ENCODE results near the gene MED22.
"Not testable (repeated sequence)": the region's sequence is repeated elsewhere in the genome, so short reads cannot be mapped to it uniquely, and the experiment has no call there.

DNA sequence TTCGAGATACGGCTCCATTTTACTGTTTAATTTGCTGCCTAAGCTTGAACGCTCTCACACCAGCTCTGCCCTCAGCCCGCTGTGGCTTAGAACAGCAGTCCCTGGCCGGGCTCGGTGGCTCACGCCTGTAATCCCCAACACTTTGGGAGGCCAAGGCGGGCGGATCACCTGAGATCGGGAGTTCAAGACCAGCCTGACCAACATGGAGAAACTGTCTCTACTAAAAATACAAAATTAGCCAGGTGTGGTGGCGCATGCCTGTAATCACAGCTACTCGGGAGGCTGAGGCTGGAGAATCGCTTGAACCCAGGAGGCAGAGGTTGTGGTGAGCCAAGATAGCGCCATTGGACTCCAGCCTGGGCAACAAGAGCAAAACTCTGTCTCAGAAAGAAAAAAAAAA is 29.3 kb upstream of the MED22 start:
- TF ChIP-seq, protein P1, sequence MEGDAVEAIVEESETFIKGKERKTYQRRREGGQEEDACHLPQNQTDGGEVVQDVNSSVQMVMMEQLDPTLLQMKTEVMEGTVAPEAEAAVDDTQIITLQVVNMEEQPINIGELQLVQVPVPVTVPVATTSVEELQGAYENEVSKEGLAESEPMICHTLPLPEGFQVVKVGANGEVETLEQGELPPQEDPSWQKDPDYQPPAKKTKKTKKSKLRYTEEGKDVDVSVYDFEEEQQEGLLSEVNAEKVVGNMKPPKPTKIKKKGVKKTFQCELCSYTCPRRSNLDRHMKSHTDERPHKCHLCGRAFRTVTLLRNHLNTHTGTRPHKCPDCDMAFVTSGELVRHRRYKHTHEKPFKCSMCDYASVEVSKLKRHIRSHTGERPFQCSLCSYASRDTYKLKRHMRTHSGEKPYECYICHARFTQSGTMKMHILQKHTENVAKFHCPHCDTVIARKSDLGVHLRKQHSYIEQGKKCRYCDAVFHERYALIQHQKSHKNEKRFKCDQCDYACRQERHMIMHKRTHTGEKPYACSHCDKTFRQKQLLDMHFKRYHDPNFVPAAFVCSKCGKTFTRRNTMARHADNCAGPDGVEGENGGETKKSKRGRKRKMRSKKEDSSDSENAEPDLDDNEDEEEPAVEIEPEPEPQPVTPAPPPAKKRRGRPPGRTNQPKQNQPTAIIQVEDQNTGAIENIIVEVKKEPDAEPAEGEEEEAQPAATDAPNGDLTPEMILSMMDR (conservative IDR thresholded peaks at IDR 0.05; ENCODE audit: low read length), result not testable (repeated sequence)
- not testable (repeated sequence) for TF ChIP-seq EZH2phosphoT487 (IDR thresholded peaks at IDR 0.05; ENCODE audit: borderline replicate concordance)

Data from Loucy (cell line).